RWPE2 (cell line): ENCODE results near the gene OBSCN.
A peak's percentile ranks its signal among the peaks of the same experiment; 100 is the strongest.

ENCODE experiments used
- ATAC-seq: fragments of 200-7000 bp; cut with Tn5 transposase; 3 replicates; pipeline ENCODE4 v1.9.1; 2021; ENCODE audit warnings: low read depth
- DNase-seq: peaks from one replicate; pipeline ENCODE4 v3.0.0-alpha.2; 2020; ENCODE audit warnings: low spot score
- H3K27ac ChIP-seq: fragments of 450-650 bp; 2 replicates; pipeline ENCODE4 v1.5.1; 2017; ENCODE audit warnings: mild to moderate bottlenecking; ENCODE audit not compliant: poor library complexity, severe bottlenecking
- H3K27me3 ChIP-seq: fragments of 250-450 bp; sonication (Bioruptor Pico); 2 replicates; pipeline ENCODE4 v1.5.1; 2021; ENCODE audit warnings: mild to moderate bottlenecking, moderate library complexity; ENCODE audit not compliant: insufficient read depth, poor library complexity, severe bottlenecking
- H3K36me3 ChIP-seq: fragments of 250-450 bp; sonication (Bioruptor Pico); 2 replicates; pipeline ENCODE4 v1.5.1; 2020; ENCODE audit warnings: low read depth, mild to moderate bottlenecking, moderate library complexity
- H3K4me1 ChIP-seq: fragments of 250-450 bp; sonication (Bioruptor Pico); 2 replicates; pipeline ENCODE4 v1.5.1; 2021; ENCODE audit warnings: mild to moderate bottlenecking, moderate library complexity; ENCODE audit not compliant: insufficient read depth, poor library complexity, severe bottlenecking
- H3K4me3 ChIP-seq: fragments of 250-450 bp; sonication (Bioruptor Pico); 2 replicates; pipeline ENCODE4 v1.5.1; 2021; ENCODE audit warnings: mild to moderate bottlenecking, moderate library complexity; ENCODE audit not compliant: severe bottlenecking
- H3K9me3 ChIP-seq: fragments of 250-450 bp; sonication (Bioruptor Pico); 2 replicates; pipeline ENCODE4 v1.5.1; 2021; ENCODE audit warnings: mild to moderate bottlenecking, moderate library complexity; ENCODE audit not compliant: severe bottlenecking
- CTCF ChIP-seq: fragments of 450-650 bp; IDR thresholded peaks from one replicate; pipeline ENCODE4 v1.5.1; 2017; ENCODE audit warnings: mild to moderate bottlenecking, moderate library complexity; ENCODE audit not compliant: poor library complexity, severe bottlenecking

The OBSCN gene

GRCh38 chr1:228374711-228375577, 167.1 kb downstream of the OBSCN start:
- DNase-seq = no peak

GRCh38 chr1:228375578-228376261, 167.9 kb downstream of the OBSCN start:
- no peak for ATAC-seq
- TF ChIP-seq CTCF = no peak
- H3K36me3 ChIP-seq = no peaks in the 10 kb centered on the region

More at GRCh38 chr1:228374711-228375577, 167.1 kb downstream of the OBSCN start:
- no peak overlapping the region for H3K4me3 ChIP-seq
- no peak for TF ChIP-seq CTCF
- H3K36me3 ChIP-seq = no peaks in the 10 kb centered on the region
- no peaks in the 10 kb centered on the region for H3K4me1 ChIP-seq
- no peak for ATAC-seq
- no peaks in the 10 kb centered on the region for H3K9me3 ChIP-seq
- H3K27me3 ChIP-seq = no peaks in the 10 kb centered on the region
- H3K27ac ChIP-seq = no peak overlapping the region

GRCh38 chr1:228376262-228376628, 168.4 kb downstream of the OBSCN start:
- no peak overlapping the region for H3K4me3 ChIP-seq
- H3K36me3 ChIP-seq = no peaks in the 10 kb centered on the region
- H3K9me3 ChIP-seq = no peaks in the 10 kb centered on the region
- no peaks in the 10 kb centered on the region for H3K4me1 ChIP-seq
- no peaks in the 10 kb centered on the region for H3K27me3 ChIP-seq
- no peak for TF ChIP-seq CTCF
- H3K27ac ChIP-seq = no peak overlapping the region
- ATAC-seq (no peak), DNase-seq (no peak)

More at GRCh38 chr1:228375578-228376261, 167.9 kb downstream of the OBSCN start:
- Histone ChIP-seq H3K27ac (no peak overlapping the region), H3K4me1 (no peaks in the 10 kb centered on the region), H3K9me3 (no peaks in the 10 kb centered on the region), H3K27me3 (no peaks in the 10 kb centered on the region), H3K4me3 (no peak overlapping the region)
- peak; percentile 26 for DNase-seq

- Histone ChIP-seq H3K27ac (no peak overlapping the region), H3K27me3 (no peaks in the 10 kb centered on the region), H3K36me3 (no peaks in the 10 kb centered on the region), H3K4me1 (no peaks in the 10 kb centered on the region), H3K4me3 (no peak overlapping the region), H3K9me3 (no peaks in the 10 kb centered on the region)
- no peak for DNase-seq
- no peak for ATAC-seq
- no peak for TF ChIP-seq CTCF
These were observed 169.1 kb downstream of the OBSCN start for GRCh38 chr1:228376651-228377631.
